Measurements from ENCODE around the gene EPHB2.

Gene EPHB2

DNA sequence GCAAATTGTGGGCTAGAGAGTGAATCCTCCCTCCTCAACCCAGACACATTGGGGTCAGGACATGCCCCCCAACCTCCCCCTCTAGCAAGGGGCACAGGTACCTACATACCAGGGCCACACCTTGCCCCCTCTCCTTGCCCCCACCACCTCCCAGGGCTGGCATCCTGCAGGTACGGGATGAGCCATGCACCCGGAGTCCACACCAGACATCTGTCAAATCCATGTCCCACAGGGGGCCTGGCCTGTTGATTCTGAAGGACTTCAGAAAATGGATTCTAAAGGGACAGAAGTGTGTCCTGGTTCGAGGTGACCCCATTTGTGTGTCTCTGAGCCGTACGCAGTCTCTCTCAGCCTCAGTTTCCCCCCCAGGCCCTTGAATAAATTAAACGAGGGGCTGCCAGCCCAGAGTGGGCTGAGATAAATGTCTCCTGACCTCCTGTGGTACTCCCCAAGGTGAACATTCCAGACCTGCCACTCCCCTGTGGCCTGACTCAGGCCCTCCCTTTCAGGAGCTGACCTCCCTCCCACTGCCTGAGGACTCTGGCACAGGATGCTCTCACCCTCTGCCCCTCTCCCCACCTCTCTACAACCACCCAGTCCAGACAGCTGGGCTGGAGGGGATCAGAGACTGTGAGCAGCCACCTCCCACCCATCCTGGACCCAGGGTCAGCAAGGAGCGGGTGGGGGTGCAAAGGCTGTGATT is 94.5 kb downstream of the EPHB2 start:
- no peak for DNase-seq

- no peak for DNase-seq
These were observed 95.0 kb downstream of the EPHB2 start for GRCh38 chr1:22805672-22806038.

DNA sequence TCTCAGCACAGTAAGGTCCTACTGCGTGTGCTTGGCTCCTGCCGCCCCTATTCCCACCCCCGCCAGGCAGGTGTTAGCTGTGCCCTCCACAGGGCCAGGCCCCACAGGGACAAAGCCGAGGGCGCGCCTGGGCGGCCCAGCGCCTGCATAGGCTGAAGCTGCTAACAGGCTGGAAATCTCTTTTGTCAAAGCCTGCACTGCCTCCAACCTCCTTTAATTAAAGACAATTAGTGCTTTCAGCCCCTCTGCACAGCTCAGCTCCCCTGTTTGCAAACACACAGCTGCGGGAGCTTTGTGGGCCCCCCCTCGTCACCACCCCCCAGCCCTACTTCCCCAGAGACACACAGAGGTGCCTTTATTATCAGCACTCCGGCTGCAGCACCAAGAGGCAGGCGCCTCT is 95.9 kb downstream of the EPHB2 start:
- DNase-seq: peak; percentile 13

DNA sequence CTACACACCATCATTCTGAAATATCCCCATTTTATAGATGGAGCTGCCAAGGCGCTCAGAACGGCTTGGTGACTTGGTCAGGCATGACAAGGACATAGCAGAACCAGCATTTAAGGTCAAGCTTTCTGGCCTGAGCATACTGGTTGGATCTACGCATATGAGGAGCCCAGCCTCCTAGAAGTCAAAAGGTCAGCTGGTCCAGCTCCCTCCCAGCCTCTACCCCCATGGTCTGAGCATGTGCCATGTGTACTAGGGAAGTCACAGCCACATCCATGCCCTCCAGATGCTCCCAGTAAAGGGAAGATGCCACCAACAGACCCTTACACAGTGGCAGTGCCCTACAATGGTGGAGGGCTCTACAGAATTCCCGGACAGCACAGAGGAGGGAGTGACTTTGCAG is 96.7 kb downstream of the EPHB2 start:
- DNase-seq: no peak

DNA sequence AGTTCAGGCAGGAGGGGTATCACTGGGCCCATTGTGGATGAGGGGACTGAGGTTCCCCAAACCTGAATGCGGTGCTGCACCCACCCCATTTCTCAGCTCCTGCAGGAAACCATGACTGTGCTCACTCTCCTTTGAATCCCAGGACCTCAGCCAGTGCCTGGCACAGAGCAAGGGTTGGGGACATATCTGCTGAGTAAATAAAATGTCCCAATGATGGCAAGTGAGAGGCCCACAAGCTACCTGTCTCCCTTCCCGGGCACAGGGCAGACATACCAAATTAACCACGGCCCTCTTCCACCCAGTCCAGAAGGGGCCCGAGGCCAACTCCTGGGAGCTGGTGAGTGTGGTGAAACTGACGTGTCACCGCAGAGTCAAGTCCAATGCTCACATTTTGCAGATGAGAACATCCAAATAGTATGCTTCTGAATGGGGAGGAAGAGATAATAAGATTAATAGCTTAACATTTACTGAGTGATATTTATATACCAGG is 97.6 kb downstream of the EPHB2 start:
- DNase-seq: no peak

DNA sequence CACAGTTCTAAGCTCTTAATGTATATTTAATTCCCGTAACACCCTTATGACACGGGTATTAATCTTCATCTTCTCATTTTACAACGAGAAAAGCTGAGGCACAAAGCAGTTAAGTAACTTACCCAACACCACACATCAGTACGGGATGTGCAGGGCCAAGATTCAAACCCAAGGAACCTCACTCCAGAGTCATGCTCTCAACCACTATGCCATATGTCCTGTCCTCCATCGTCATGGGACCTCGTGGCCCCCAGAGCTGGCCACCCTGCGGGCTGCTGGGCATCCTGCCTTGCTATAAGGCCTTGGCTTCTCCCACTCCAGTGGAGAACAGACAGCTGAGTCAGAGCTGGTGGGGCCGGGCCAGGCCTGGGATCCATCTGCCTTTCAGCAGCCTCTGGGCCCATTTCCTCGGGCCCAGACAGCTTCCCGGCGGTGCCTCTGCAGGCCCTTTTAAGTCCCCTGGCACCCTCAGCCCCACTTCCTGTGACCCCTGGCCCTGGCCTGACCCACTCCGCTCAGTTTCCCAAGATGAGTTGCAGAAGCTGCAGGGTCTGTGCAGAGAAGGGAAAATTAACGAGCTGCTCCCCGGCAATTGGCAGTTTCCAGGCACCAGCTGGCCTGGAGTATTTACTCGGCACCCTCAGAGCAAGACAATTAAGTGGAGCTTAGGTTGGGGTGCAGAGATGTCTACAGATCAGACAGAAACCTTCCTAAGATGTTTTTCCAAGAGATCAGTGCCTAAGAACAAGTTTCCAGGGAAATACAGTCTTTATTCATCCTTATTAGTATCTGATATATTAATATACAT is 98.2 kb downstream of the EPHB2 start:
- DNase-seq: peak; percentile 7

DNA sequence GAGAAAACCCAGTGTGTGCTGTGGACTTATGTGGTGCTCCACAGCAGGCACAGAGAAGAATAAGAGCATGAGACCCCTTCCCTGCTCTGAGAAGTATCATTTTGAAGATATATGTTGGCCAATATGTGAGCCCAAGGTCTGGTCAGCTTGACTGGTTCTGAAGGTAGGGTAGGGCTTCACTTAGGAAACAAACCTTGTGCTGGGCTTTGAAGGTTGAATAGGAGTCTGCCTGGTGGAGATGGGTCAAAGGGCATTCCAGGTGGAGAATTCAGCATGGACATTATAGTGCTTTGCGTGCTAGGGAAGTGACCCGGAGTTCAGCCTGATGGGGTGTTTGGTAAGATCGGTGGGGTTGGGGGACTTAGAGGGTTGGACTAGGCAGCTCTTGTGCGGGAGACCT is 99.1 kb downstream of the EPHB2 start:
- no peak for DNase-seq

DNA sequence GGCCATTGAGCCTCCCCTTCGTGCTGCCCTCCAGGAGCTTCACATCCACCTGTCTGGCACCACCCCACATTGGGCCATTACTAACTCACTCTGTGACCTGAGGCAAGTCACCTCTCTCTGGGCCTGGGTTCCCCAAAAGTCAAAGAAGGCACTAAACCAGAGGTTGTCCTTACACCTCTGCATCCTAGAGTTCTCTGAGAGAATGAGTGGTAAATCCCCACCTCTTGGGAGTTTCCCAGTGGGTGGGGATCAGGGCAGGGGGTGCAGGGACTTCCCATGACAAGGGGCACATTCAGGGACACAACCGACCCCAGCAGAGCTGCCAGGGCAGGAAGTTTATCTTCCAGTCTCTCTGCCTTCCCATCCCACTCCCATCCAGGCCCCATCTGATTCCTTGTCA is 99.7 kb downstream of the EPHB2 start:
- DNase-seq: no peak

- no peak for DNase-seq
These were observed 101.6 kb downstream of the EPHB2 start for GRCh38 chr1:22812092-22812880.

GRCh38 chr1:22812993-22813790 is 102.6 kb downstream of the EPHB2 start:
- no peak for DNase-seq

- no peak for DNase-seq
These were observed 103.8 kb downstream of the EPHB2 start for GRCh38 chr1:22814176-22815042.

GRCh38 chr1:22815043-22815365 is 104.4 kb downstream of the EPHB2 start:
- no peak for DNase-seq

DNA sequence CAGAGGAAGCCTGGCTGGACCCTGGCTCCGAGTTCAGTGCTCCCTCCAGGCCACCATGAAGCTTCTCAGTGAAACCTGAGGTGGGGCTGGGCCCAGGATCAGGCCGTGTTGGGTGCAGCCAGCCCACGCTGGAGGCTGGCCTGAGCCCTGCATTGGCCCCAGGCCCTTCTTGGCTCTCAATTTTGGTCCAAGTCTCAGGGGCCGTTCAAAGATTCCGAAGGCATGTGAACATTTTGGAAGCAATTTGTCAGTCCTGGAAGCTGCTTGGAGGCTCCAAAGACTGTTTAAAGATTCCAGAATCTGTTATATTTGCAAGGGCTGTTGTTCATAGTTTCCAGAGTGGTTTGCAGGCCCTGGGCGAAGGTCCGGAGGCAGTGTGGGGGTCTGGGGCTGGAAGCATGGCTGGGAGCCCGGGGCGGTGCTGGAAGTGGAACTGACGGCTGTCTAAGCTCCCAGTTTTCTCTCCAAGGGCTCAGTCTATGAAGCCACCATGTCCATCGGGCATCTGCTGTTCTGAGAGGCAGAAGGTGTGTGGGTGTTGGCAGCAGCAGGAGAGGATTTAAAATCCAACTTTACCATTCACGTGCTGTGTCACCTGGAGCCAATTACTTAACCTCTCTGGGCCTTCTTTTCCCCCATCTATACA is 104.9 kb downstream of the EPHB2 start:
- no peak for DNase-seq

DNA sequence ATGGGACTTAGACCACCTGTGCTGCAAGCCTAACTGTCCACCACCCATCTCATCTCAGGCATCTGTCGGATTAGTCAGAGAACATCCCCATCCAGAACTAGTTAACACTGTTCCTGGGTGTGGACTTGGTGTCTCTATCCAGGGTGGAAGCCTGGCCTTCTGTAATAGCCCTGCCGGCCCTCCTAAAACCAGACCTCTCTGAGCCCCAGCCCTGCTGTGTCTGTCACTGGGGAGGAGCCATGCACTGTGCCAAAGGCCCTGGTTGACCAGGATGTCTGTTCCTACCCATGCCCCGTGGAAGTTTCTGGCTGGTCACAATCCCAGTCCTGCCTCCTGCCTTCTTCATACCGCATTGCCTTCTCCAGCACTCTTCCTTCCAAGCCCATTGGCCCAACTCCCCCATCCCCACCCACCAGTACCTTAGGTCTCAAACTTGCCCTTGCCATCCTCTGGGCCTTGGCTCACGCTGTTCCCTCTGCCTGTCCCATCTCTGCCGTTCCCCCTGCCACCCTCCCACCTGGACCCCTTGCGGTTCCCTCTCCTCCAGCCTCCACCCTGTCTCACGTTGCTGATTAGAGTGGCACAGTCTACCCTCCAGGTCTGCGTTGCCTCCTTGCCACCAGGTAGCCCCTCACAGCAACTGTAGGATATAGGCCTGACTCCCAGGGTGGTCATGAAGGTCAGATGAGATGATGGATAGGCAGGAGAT is 105.6 kb downstream of the EPHB2 start:
- DNase-seq: no peak

GRCh38 chr1:22816803-22817202 is 106.2 kb downstream of the EPHB2 start:
- DNase-seq: no peak

GRCh38 chr1:22817462-22817861 is 106.8 kb downstream of the EPHB2 start:
- no peak for DNase-seq

- DNase-seq: no peak
These were observed 107.6 kb downstream of the EPHB2 start for GRCh38 chr1:22818061-22818770.

DNA sequence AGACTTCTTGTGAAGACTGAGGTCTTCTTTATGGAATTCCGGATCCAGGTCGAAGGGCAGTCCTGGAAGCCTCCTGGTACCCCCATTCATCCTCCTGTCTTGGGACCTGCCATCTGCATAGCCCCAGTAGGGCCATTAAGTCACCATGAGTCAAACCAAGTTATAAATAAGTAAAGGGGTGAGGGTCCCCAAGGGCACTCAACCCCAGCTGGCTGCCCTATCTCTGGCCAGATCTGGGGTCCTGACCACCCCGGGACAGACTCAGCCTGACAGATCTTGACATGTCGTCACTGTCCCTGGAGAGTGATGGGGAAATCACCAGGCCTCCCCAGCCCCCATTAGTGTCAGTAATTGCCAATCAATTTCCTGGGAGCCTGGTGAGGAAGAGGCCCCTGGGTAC is 108.7 kb downstream of the EPHB2 start:
- no peak for DNase-seq

GRCh38 chr1:22821027-22821426 is 110.4 kb downstream of the EPHB2 start:
- no peak for DNase-seq

- no peak for DNase-seq
These were observed 111.7 kb downstream of the EPHB2 start for GRCh38 chr1:22822371-22822770.

Data from NCI-H1694 treated with DMSO at 0.1 percent for 48 hours (cell line).